Stimulated activated CD4-positive, alpha-beta T cell treated with anti-CD3 and anti-CD28 coated beads, Interleukin-4, amount 100 ng/mL, for 48 hours (primary cell): ENCODE measurements around the gene BNIP5.

Source experiments
- DNase-seq, 2 donors: peaks; one replicate each; pipeline ENCODE4 v3.0.0-alpha.2; 2020; ENCODE audit warnings: low read depth in 2 of 2

Gene BNIP5

DNA sequence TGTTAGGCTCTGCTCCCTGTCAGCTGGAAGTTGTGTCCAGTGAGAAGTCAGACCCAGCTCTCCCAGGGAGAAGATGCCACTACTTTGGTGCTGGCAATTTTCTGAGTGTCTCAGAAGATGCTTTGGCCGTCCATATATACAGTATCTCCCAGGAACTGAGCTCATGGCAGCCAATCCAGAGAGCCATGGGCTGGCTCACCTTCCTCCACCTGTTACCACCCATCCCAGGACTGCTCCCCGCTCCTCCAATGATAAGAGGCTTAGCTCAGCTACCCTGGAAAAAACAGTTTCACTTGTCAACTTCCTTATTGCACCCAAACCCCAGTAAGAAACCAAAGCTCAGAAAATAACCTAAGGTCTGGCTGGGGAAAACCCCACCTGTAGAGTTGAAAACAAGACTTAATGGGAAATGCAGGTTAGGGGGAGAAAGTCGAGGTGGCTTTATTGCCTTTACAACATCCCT lies at the start of gene BNIP5:
Gene BNIP5, minus strand, starts transcription at position 110 of the 463 bp plus-strand sequence. CDS start 6,198 bp downstream, outside the sequence.
- DNase-seq: no peak

DNA sequence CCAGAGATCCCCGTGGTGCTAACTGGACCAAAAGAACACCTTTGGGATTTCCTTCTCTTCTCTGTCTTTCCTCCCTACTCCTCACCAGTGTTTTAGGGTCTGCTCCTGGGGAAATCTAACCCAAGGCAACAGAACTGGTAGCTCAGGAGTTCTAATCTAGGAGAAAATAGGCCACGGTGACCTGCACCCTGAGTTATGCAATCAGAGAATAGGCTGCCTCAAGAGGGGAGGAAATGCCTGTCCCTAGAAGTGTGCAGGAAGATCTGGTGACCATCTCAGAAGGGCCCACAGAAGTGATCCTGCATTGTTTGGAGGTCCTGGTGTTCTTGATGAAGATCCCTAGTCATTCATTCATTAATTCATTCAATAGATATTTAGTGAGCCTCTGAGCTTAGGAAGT lies 47.4 kb upstream of the BNIP5 start:
- DNase-seq: no peak

- no peak for DNase-seq
Measured at GRCh38 chr6:36383606-36384005, 46.9 kb upstream of the BNIP5 start.

DNA sequence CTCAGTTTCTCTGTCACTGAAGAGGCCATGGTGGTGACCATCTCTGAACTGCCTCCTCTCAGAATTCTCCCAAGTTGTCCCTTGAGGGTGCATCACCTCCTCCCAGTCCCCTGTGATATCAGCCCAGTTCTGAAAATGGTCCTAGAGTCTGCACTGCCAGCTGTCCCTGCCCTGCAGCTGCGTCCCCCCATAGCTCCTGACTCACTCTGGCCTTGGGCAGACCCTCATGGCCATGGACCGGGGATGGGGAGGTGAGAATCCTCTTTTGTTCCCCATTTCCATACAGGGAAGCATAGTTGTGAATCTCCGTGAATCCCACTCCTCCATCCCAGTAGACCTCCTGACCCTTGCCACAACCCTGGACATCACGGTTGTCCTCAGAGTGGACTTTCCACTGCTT lies 46.3 kb upstream of the BNIP5 start:
- DNase-seq: no peak

DNA sequence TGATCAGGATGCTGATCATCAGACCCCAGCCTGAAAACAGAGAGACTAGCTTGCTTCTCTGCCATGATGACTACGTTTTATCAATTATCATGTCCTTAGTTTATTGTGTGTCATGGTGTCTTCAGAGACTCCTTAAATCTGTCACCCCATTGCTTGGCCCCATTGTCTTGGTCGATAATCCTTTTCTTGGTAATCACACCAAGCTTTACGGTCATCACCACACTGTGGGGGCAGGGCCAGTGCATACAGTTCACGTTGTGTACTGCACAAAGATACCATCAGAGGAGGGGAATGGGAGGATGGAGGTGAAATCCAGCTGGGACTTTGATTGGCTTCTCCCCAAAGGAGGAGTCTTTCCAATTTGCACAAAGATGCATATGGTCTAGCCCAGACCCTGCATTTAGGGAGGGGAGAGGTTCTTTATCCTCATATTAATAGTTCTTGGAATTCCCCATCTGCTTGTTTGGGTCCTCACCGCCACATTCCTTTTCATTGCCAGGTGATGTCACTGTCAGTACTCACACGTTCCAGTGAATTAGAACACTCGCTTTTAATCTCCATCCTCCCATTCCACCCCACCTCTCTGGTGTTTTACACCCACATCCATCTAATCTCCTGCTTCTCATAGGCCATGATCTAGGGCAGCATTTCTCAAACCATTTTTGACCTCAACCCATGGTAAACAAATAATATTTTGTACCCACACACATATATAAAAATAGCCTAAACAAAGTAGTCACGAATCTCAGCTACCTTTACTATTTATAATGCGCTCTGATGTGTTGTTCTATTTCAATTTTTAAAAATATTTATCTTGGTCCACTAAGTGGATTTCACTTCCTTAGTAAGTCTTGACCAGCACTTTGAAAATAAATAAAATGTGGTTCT lies 45.1 kb upstream of the BNIP5 start:
- DNase-seq: no peak

GRCh38 chr6:36380166-36380565 lies 43.5 kb upstream of the BNIP5 start:
- DNase-seq: no peak

DNA sequence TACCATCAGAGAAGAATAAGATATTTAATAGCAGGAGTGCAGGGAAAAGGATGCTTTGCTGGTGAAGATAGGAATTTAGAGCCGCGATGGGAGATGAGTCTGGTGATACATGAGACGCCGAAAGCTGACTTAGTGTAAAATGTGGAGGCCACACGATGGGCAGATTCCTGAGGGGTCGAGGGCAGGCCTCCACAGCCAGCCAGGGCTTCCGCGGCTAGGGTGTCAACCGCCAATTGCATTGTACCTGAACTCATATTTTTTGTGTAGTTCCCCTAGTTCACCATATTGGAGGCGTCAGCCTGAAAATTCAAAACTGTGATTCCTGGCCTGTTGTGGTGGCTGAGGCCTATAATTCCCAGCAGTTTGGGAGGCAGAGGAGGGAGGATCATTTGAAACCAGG lies 42.2 kb upstream of the BNIP5 start:
- no peak for DNase-seq

DNA sequence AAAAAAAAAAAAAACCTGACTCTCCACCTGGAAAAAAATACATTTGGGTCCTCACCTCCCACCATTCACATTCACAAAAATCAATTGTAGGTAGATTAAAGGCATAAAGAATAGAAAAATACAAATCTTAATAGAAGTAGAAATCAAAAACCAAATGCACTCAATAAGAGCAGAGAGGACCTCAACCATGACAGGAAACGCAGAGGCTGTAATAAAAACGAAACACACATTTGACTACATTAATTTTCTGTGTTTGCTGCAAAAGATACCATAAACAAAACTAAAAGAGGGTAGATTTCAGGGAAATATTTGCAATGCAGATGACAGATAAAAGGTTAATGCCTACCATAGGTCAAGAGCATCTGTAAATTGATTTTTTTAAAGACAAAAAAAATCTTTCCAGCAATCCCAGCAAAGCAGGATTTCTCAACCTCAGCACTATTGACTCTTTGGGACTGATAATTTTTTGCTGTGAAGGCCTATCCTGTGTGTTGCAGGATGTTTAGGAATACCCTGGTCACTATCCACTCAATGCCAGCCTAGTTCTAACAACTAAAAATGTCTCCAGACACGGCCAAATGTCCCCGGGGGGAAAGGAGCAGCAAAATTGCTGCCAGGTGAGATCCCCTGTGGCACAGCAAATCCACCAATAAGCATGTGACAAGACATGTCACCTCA lies 41.7 kb upstream of the BNIP5 start:
- no peak for DNase-seq

DNA sequence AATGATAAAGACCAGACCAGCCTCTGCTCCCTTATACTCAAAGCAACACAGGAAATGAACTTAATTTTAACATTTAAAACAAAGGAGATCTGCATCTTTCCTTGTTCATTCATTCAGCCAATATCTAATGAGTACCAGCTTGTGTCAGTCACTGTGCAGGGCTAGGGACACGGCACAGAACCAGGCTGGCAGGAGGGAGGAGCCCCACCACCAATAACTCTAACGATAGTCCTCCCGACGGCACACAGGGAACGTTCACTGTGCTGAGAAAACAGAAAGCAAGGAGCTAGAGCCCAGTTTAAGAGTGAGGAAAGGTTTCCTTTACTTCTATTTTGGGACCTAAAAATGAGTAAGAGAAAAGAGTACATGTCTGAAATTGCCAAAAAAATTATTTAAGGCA lies 40.9 kb upstream of the BNIP5 start:
- no peak for DNase-seq

DNA sequence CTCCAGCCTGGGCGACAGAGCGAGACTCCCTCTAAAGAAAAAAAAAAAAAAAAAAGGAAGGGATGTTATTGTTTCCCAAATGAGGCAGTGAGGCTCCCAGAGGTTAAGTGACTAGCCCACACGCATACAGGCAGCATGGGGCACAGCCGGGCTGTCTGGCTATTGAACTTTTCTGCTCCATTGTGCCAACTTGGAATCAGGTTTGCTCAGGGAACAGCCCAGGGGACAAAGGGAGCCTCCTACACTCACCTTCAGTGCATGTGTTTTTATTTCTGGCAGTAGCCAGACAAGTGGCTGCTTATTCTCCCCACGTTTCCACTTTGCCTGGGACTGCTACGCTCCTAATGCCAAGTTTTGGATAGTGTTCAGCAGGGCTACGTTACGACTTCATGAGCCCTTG lies 40.1 kb upstream of the BNIP5 start:
- no peak for DNase-seq

DNA sequence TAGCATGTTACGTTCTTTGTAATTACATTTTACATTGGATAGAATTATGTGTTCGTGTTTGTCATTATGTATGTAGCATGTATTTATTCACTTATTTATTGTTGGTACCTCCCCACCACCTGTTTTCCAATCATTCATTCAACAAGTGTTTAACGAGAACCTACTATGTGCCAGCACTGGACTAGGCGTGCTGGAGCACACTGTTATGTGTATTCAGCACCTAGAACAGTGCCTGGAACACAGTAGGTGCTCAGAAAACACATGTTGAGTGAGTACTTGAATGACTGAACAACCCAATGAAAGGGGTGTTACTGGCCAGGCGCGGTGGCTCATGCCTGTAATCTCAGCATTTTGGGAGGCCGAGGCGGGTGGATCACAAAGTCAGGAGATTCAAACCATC lies 39.5 kb upstream of the BNIP5 start:
- DNase-seq: no peak

- no peak for DNase-seq
Measured at GRCh38 chr6:36375644-36376155, 39.0 kb upstream of the BNIP5 start.

DNA sequence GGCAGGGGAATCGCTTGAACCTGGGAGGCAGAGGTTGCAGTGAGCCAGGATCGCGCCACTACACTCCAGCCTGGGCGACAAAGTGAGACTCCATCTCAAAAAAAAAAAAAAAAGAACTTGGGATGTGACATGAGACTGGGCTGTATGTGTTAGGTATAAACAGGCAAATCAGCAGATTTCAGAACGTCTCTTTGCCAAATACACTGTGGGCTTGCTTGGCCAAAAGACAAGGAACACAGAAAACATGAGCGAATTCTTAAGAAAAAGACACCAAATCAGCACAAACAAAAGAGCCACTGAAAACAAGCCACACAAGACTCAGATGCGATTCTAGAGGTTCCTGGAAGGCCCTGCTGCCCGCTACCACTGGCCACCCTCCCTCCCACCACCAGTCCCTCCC lies 38.3 kb upstream of the BNIP5 start:
- no peak for DNase-seq

DNA sequence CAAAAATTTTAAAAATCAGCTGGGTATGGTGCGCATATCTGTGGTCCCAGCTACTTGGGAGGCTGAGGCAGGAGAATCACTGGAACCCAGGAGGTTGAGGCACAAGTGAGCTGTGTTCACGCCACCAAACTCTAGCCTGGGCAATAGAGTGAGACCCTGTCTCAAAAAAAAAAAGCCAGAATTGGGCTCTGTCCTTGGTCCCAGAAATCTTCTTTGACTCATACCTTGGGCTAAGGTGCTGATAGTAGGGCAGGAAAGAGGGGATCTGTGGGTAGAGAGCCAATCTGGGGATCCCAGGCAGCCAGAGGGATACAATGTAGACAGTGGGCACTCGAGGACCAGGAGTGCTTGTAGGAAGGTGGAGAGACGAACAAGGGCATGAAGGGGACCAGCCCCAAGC lies 37.5 kb upstream of the BNIP5 start:
- DNase-seq: no peak

DNA sequence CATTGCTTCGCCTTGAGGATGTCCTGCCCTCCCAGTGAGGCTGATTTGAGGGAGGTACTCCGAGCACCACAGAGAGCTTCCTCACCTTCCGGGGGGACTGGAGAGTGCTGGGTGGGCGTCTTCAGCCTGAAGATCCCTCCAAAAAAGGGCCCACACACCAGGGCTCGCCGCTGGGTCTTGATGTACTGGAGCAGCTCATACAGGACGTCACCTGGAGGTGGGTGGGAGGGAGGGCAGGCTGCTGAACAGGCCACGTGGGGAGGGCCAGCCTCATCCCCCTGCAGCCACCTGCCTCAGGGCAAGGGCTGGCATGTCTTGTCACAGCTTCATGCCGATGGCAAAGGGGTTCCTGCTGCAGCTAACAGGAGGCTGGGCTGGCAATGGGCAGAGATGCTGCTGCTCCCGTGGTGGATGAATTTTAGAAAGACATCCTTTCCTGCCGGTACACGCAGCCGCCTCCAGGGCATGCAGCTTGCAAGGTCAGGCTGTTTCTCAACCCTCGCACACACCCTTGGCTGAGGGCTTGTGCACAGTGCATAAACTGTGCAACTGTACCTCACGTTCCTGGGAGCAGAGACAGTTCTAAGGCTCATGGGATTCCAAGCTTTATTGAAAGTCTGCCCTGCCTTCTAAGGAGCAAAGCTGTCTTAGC lies 36.8 kb upstream of the BNIP5 start:
- no peak for DNase-seq

- DNase-seq: no peak
Measured at GRCh38 chr6:36372088-36372487, 35.4 kb upstream of the BNIP5 start.

DNA sequence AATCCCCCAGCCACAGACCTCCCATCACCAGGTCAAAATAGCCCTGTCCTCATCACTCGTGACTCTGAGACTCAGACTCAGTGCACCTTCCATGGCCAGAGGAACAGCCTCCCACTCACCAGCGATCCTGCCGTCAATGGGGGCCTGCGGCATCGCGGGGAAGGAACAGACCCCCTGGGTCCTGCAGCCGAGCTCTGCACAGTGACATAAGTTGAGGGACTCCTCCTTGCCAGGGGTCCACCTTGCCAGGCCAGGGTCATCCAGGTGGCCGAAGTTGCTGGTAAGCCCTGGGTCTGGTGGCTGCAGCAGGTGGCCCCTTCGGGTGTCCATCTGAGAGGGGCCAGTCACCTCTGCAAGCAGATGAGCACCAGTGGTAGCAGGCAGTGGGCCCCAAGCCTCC lies 34.5 kb upstream of the BNIP5 start:
- no peak for DNase-seq

DNA sequence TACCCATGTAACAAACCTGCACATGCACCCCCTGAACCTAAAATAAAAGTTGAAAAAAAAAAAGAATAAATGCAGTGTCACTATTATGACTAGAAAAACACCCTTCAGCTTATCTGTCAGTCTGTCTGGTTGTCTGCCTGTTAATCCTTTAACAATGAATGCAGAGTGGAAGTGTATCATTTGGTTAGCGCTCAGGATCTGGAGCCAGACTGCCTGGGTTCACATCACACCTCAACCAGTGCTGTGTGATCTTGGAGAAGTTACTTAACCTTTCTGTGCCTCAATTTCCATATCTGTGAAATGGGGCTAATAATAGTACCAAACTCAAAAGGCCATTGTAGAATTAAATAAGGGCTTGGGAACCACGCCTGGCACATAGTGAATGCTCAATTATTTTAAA lies 34.0 kb upstream of the BNIP5 start:
- no peak for DNase-seq

GRCh38 chr6:36368921-36369865 lies 32.5 kb upstream of the BNIP5 start:
- no peak for DNase-seq

DNA sequence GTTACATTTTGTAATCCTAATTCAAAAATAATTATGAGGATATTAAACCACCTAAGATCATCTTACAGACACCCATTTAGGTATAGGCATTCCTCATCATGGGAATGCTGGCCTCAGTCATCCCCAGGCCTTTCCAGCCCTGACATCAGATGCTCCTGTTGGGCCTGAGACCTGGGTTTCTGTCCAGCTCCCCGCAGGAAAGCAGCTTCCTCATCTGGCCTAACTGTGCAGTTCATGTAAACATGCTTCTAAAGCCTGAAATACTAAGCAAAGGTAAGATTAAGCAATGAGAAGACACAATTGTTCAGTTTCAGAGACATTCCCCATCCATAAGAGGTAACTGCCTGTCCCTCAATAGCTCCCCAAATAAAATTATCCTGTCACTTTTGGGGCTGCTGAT lies 31.7 kb upstream of the BNIP5 start:
- no peak for DNase-seq

GRCh38 chr6:36367743-36368142 lies 31.1 kb upstream of the BNIP5 start:
- no peak for DNase-seq
